Fibroblast of lung (primary cell): ENCODE data around the gene ACTRT2. TPM values are rescaled to one million over a fixed set of nuclear protein-coding genes. Genes with fewer than 3 reads are reported as not detected.

ENCODE experiments used
- DNase-seq, 2 donors: peaks; one replicate each; pipeline versions ENCODE4 v3.0.0 to v3.0.0-alpha.2; 2010; ENCODE audit warnings: low read depth in 2 of 2
- H2AFZ ChIP-seq: 2 replicates; pipeline ENCODE4 v1.5.1; 2012; ENCODE audit warnings: low read length, control low read depth, inconsistent platforms
- H3K27ac ChIP-seq: 2 replicates; pipeline ENCODE4 v1.5.1; 2011; ENCODE audit warnings: low read length, control low read depth; ENCODE audit not compliant: insufficient read depth
- H3K27me3 ChIP-seq: 2 replicates; pipeline ENCODE4 v1.5.1; 2011; ENCODE audit warnings: mild to moderate bottlenecking, low read length; ENCODE audit not compliant: control insufficient read depth, insufficient read depth
- H3K36me3 ChIP-seq: 2 replicates; pipeline ENCODE4 v1.5.1; 2011; ENCODE audit warnings: low read length; ENCODE audit not compliant: control insufficient read depth, insufficient read depth
- H3K4me1 ChIP-seq: 2 replicates; pipeline ENCODE4 v1.5.1; 2011; ENCODE audit warnings: low read length; ENCODE audit not compliant: control insufficient read depth, insufficient read depth; ENCODE audit errors: extremely low read depth
- H3K4me2 ChIP-seq: 2 replicates; pipeline ENCODE4 v1.5.1; 2011; ENCODE audit warnings: low read length, control low read depth; ENCODE audit not compliant: insufficient read depth; ENCODE audit errors: extremely low read depth
- H3K4me3 ChIP-seq, 4 experiments: fragments of 200-600 bp in 1 of 4; sonication (generic) in 1 of 4; replicated peaks in 1 of 4; 2 replicates each; pipeline ENCODE4 v1.5.1; 2011 to 2016; ENCODE audit warnings: low read length in 4 of 4, low read depth in 3 of 4, mild to moderate bottlenecking in 3 of 4, control low read depth in 2 of 4, inconsistent platforms in 1 of 4, mixed read lengths in 1 of 4; ENCODE audit not compliant: insufficient read depth in 1 of 4; ENCODE audit errors: control extremely low read depth in 1 of 4
- H3K79me2 ChIP-seq: 2 replicates; pipeline ENCODE4 v1.5.1; 2012; ENCODE audit warnings: mild to moderate bottlenecking, low read length, inconsistent platforms; ENCODE audit not compliant: control insufficient read depth, insufficient read depth
- H3K9ac ChIP-seq: 2 replicates; pipeline ENCODE4 v1.5.1; 2011; ENCODE audit warnings: mild to moderate bottlenecking, low read length, control low read depth; ENCODE audit not compliant: insufficient read depth
- H3K9me3 ChIP-seq: 2 replicates; pipeline ENCODE4 v1.5.1; 2012; ENCODE audit warnings: low read depth, low read length; ENCODE audit not compliant: control insufficient read depth, insufficient read depth
- H4K20me1 ChIP-seq: 2 replicates; pipeline ENCODE4 v1.5.1; 2011; ENCODE audit warnings: low read length; ENCODE audit not compliant: control insufficient read depth, insufficient read depth; ENCODE audit errors: extremely low read depth
- EZH2 ChIP-seq: IDR thresholded peaks from 2 replicates; pipeline ENCODE4 v1.5.1; 2012; ENCODE audit warnings: low read length, control low read depth, mild to moderate bottlenecking; ENCODE audit errors: missing control alignments
- polyA plus RNA-seq, 2 donors: library from polyadenylated mRNA; depleted of rRNA in 1 of 2; stranded (reverse) in 1 of 2; unstranded in 1 of 2; fragments of >200 nt; gene quantifications; 2 replicates each; pipeline ENCODE4 v1.2.1, GENCODE V29; 2011 to 2012; ENCODE audit warnings: missing spikeins in 1 of 2
- total RNA-seq: library from RNA; depleted of rRNA; stranded (reverse); fragments of >200 nt; gene quantifications from 2 replicates; pipeline ENCODE4 v1.2.1, GENCODE V29; 2014
- TF ChIP-seq, protein P1 (sequence below), 2 donors: IDR thresholded peaks in 1 of 2; conservative IDR thresholded peaks in 1 of 2; 1 replicate in 1 of 2; 2 replicates in 1 of 2; pipeline ENCODE4 v1.5.1; 2011 to 2012; ENCODE audit warnings: low read length in 2 of 2, control low read depth in 1 of 2, inconsistent platforms in 1 of 2, low read depth in 1 of 2, mild to moderate bottlenecking in 1 of 2

ACTRT2 gene
- total and polyA plus RNA-seq, 2 donors (not counting 1 experiment from before 2014, with no cell fraction given): not detected

DNA sequence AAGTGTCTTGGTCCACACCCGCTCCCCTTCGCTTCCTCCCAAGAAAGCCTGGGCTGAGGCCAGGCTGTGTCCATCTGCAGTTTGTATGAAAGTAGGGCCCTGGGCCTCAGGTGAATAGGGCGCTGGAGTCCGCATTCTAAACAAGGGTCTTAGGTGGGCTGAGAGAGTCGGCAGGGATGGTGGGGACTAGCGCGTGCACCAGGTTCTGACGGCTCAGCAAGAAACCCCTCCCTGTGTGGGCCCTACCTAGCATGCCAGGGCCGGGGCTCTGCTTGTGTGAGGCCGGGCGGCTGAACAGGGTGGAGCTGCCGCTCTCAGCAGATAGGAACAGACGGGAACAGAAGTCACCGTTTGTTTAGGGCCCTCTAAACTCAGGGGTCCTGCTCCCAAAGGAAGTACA lies 1.7 kb downstream of the ACTRT2 start:
- no peak overlapping the region for H3K27ac ChIP-seq
- no peaks in the 10 kb centered on the region for H3K79me2 ChIP-seq
- H3K4me3 ChIP-seq: no peak overlapping the region
- no peaks in the 10 kb centered on the region for H3K36me3 ChIP-seq
- H3K9me3 ChIP-seq: no peaks in the 10 kb centered on the region
- no peaks in the 10 kb centered on the region for H4K20me1 ChIP-seq
- no peak overlapping the region for H3K4me2 ChIP-seq
- H3K9ac ChIP-seq: no peak overlapping the region
- TF ChIP-seq, protein P1, sequence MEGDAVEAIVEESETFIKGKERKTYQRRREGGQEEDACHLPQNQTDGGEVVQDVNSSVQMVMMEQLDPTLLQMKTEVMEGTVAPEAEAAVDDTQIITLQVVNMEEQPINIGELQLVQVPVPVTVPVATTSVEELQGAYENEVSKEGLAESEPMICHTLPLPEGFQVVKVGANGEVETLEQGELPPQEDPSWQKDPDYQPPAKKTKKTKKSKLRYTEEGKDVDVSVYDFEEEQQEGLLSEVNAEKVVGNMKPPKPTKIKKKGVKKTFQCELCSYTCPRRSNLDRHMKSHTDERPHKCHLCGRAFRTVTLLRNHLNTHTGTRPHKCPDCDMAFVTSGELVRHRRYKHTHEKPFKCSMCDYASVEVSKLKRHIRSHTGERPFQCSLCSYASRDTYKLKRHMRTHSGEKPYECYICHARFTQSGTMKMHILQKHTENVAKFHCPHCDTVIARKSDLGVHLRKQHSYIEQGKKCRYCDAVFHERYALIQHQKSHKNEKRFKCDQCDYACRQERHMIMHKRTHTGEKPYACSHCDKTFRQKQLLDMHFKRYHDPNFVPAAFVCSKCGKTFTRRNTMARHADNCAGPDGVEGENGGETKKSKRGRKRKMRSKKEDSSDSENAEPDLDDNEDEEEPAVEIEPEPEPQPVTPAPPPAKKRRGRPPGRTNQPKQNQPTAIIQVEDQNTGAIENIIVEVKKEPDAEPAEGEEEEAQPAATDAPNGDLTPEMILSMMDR (conservative IDR thresholded peaks at IDR 0.05 in 1 of 2, IDR thresholded peaks at IDR 0.05 in 1 of 2; ENCODE audit: low read depth in 1 of 2, low read length in 2 of 2): no peak
- TF ChIP-seq EZH2: no peak
- DNase-seq: no peak
- no peaks in the 10 kb centered on the region for H3K27me3 ChIP-seq
- no peaks in the 10 kb centered on the region for H3K4me1 ChIP-seq
- no peak overlapping the region for H2AFZ ChIP-seq

DNA sequence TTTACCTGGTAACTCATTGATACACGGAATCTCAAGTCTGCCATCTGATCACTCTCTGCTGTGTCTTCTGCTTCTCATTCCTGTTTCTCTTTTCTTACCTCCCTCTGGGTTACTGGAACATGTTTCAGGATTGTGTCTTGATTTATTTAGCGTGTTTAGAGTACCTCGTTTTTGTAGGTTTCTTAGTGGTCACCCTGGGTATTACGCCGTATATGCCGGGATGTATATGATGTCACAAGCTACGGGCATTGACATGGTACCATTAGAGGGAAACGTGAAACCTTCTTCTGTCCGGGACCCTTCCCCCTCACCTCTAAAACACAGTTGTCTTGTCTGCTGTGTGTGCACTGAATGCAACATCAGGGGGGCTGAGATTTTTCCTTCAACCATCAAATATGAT lies 2.8 kb downstream of the ACTRT2 start:
- Histone ChIP-seq H3K79me2 (no peaks in the 10 kb centered on the region), H3K4me2 (no peak overlapping the region), H3K9me3 (no peaks in the 10 kb centered on the region), H3K9ac (no peak overlapping the region), H3K4me1 (no peaks in the 10 kb centered on the region), H3K36me3 (no peaks in the 10 kb centered on the region), H2AFZ (no peak overlapping the region), H3K4me3 (no peak overlapping the region), H4K20me1 (no peaks in the 10 kb centered on the region), H3K27ac (no peak overlapping the region), H3K27me3 (no peaks in the 10 kb centered on the region)
- no peak for DNase-seq
- TF ChIP-seq EZH2: no peak
- TF ChIP-seq, protein P1 (conservative IDR thresholded peaks at IDR 0.05 in 1 of 2, IDR thresholded peaks at IDR 0.05 in 1 of 2; ENCODE audit: low read depth in 1 of 2, low read length in 2 of 2): no peak

DNA sequence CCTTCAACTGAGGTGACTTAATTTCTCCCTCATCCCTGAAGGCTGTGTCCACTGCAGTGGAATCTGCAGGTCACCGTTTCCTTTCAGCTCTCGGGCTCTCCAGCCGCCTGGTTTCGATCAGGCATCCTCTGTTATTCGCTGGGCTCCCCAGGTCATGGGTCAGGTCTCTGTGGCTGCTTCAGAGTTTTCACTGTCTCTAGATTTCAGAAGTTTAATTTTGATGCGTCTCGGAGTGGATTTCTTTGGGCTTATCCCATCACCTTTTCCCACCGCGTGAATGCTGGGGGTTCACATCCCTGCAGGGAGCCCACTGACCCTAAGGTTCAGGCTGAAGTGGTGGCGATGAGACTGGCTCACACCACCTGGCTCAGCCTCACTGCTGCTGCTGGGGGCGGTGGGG lies 3.3 kb downstream of the ACTRT2 start:
- Histone ChIP-seq H3K4me3 (no peak overlapping the region), H3K27me3 (no peaks in the 10 kb centered on the region), H3K79me2 (no peaks in the 10 kb centered on the region), H3K27ac (no peak overlapping the region), H3K9me3 (no peaks in the 10 kb centered on the region), H3K4me2 (no peak overlapping the region), H2AFZ (no peak overlapping the region), H3K36me3 (no peaks in the 10 kb centered on the region), H4K20me1 (no peaks in the 10 kb centered on the region), H3K9ac (no peak overlapping the region), H3K4me1 (no peaks in the 10 kb centered on the region)
- TF ChIP-seq, protein P1 (conservative IDR thresholded peaks at IDR 0.05 in 1 of 2, IDR thresholded peaks at IDR 0.05 in 1 of 2; ENCODE audit: low read depth in 1 of 2, low read length in 2 of 2): no peak
- no peak for TF ChIP-seq EZH2
- DNase-seq: no peak
